Psoas muscle (tissue), 8 donors: ENCODE measurements around the gene C15orf61. TPM values are rescaled to one million over a fixed set of nuclear protein-coding genes. Genes with fewer than 3 reads are reported as not detected.

Experiments used
- ATAC-seq, 4 donors: fragments of 200-7000 bp; cut with Tn5 transposase; one replicate each; pipeline ENCODE4 v1.9.1; 2020; ENCODE audit warnings: moderate library complexity in 3 of 4, mild to moderate bottlenecking in 2 of 4
- DNase-seq, 2 donors: peaks; one replicate each; pipeline ENCODE4 v3.0.0-alpha.2; 2020
- H3K27ac ChIP-seq: fragments of 200-600 bp; one replicate; pipeline ENCODE4 v1.8.0; 2022
- H3K27me3 ChIP-seq, 3 donors: fragments of 200-600 bp in 1 of 3; one replicate each; pipeline versions ENCODE4 v1.6.1 to v1.8.0; 2013 to 2022; ENCODE audit warnings: low read length in 2 of 3, mild to moderate bottlenecking in 2 of 3, moderate library complexity in 1 of 3; ENCODE audit not compliant: insufficient read depth in 3 of 3
- H3K36me3 ChIP-seq, 2 donors: fragments of 200-600 bp in 1 of 2; one replicate each; pipeline versions ENCODE4 v1.6.1 to v1.8.0; 2013 to 2022; ENCODE audit warnings: low read depth in 1 of 2, mild to moderate bottlenecking in 1 of 2, moderate library complexity in 1 of 2; ENCODE audit not compliant: insufficient read depth in 1 of 2
- H3K4me1 ChIP-seq: fragments of 200-600 bp; one replicate; pipeline ENCODE4 v1.8.0; 2022
- H3K4me3 ChIP-seq: fragments of 200-600 bp; one replicate; pipeline ENCODE4 v1.8.0; 2022; ENCODE audit warnings: mild to moderate bottlenecking
- H3K9me3 ChIP-seq: fragments of 200-600 bp; one replicate; pipeline ENCODE4 v1.8.0; 2022
- WGBS, 3 donors: extraction: QIAGEN DNeasy Blood & Tissue Kit; methylation state at CpG; one replicate each; pipeline versions ENCODE4 v1.1.6 to v1.1.7; 2013; 5-methylcytosine and 5-hydroxymethylcytosine counted together
- intact Hi-C, 2 donors: fragments of 100-400 bp; cut with DNase I; formaldehyde crosslinking; loops; one replicate each; pipeline versions ENCODE4 v1.11.0 to v1.14.2; 2022
- polyA plus RNA-seq, 3 donors: library from polyadenylated mRNA; stranded (reverse); fragments of 200-250 nt; gene quantifications; one replicate each; pipeline ENCODE4 v1.2.3, GENCODE V29; 2013
- total RNA-seq, 4 donors: library from RNA; stranded (reverse); fragmentation: NEBNext Ultra II Directional in 2 of 4; extraction: Animal tissue kit (Norgen Biotek cat#: 25700) in 2 of 4; gene quantifications; one replicate each; pipeline versions ENCODE4 v1.2.1 to v1.2.4, GENCODE V29; 2021 to 2023
- TF ChIP-seq, protein P1 (sequence below): fragments of 200-600 bp; IDR thresholded peaks from one replicate; pipeline ENCODE4 v1.8.0; 2022; ENCODE audit warnings: antibody characterized with exemption
- donor health status: healthy with polysubstance abuse.
- donor health status: DM: no; HTN: no; CAD: no; lungs with moderate emphysema.
- donor health status: Bipolar disorder and iron deficiency.
- donor health status: healthy.
- donor health status: DM: yes; HTN: yes; CAD: no.
- donor health status: DM: no; HTN: no; CAD: no.
- donor health status: DM: no; HTN: no; CAD: no.
- donor health status: DM: yes; HTN: yes; CAD: no.

Gene C15orf61
- total and polyA plus RNA-seq, 7 donors, result 6.9 to 20.9 (median 11.2) TPM

DNA sequence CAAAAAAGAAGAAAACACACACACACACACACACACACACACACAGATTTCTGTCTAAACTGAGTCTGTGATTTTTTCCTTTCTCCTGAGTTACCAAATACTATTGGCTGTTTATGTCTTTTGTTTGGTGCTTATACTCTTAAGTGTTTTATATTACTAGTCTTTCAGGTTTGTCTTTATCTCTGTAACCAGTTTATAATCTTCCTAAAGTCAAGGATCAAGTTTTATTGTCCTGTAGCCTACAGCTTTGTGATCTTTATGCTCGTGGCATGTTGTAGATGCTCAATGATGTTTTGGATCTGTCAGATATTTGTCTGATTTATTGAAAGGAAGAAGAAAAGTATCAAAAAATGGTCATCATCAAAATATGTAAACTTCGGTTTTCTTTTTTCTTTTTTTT is 26.1 kb downstream of the C15orf61 start:
- no peak overlapping the region for H3K27ac ChIP-seq
- WGBS, 3 donors, result 81 to 88% (median 84%) methylated on average over 2 of the region's 2 CpGs
- H3K4me3 ChIP-seq, result no peak overlapping the region
- intact Hi-C loops, result no loop called here
- H3K4me1 ChIP-seq, result peaks cover 39% of the 10 kb centered on the region
- H3K9me3 ChIP-seq, result no peaks in the 10 kb centered on the region
- DNase-seq (no peak), ATAC-seq (no peak)
- TF ChIP-seq, protein P1, sequence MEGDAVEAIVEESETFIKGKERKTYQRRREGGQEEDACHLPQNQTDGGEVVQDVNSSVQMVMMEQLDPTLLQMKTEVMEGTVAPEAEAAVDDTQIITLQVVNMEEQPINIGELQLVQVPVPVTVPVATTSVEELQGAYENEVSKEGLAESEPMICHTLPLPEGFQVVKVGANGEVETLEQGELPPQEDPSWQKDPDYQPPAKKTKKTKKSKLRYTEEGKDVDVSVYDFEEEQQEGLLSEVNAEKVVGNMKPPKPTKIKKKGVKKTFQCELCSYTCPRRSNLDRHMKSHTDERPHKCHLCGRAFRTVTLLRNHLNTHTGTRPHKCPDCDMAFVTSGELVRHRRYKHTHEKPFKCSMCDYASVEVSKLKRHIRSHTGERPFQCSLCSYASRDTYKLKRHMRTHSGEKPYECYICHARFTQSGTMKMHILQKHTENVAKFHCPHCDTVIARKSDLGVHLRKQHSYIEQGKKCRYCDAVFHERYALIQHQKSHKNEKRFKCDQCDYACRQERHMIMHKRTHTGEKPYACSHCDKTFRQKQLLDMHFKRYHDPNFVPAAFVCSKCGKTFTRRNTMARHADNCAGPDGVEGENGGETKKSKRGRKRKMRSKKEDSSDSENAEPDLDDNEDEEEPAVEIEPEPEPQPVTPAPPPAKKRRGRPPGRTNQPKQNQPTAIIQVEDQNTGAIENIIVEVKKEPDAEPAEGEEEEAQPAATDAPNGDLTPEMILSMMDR, result no peak
- H3K27me3 ChIP-seq, result no peaks in the 10 kb centered on the region
- H3K36me3 ChIP-seq, result peaks cover 0 to 34% of the 10 kb centered on the region in 2 donors

DNA sequence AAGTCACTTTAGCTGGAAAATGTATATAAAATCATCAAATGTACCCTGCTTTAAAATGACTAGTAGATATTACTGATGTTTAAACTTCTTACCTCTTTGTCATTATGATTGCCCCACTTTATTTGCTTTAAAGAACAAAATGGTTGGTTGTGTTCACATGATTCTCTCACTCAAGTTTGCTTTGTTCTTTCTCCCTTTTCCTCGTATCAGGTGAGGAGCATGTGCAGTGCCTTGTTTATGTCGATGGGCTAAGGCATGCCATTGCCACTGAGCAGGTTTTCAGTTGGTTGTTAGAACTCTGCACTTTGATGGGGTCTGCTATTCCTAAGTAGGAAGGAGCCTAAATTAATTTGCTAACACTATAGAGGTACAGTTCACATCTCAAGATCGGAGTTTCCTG is 26.9 kb downstream of the C15orf61 start:
- Histone ChIP-seq H3K27me3 (no peaks in the 10 kb centered on the region), H3K4me1 (peaks cover 39% of the 10 kb centered on the region), H3K27ac (peak overlapping the region; percentile 5), H3K4me3 (no peak overlapping the region), H3K9me3 (no peaks in the 10 kb centered on the region), H3K36me3 (peaks cover 0 to 40% of the 10 kb centered on the region in 2 donors)
- TF ChIP-seq, protein P1, result no peak
- ATAC-seq, result no peak
- no peak for DNase-seq
- intact Hi-C loops, result no loop called here
- WGBS, 3 donors, result 66 to 70% (median 67%) methylated on average over 3 of the region's 3 CpGs

DNA sequence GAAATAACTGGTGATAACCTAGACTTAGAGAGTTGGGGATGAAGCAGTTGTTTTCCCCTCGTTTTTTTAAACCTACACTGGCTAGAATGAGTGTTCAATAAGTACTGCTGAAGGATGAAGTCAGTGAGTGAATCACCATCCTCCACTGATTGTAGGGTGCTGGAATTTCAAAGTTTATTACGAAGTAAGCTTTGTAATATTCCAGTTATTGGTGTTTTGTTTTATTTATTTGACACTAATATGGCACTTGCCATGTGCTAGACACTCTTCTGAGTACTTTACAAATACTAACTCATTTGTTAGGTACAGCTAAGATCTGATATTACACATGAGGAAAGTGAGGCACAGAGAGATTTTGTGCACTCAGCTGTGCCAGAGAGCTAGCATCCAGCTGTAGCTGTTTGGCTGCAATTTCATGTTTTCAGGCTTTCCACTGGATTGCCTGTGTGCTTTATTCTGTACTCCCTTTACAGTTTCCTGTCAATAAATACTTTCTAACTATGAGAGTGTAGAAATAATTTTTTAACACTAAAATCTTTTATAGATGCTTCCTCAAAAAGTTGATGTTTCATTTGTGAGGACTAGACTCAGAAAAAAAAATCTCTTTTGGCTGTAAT is 27.4 kb downstream of the C15orf61 start:
- TF ChIP-seq, protein P1, result no peak
- Histone ChIP-seq H3K27me3 (no peaks in the 10 kb centered on the region), H3K36me3 (peaks cover 0 to 45% of the 10 kb centered on the region in 2 donors), H3K4me1 (peaks cover 39% of the 10 kb centered on the region), H3K4me3 (no peak overlapping the region), H3K27ac (peak overlapping the region; percentile 53), H3K9me3 (no peaks in the 10 kb centered on the region)
- DNase-seq (no peak), ATAC-seq (no peak)
- intact Hi-C loops, result no loop called here
- WGBS, 3 donors, result 49 to 61% (median 59%) methylated on average over 2 of the region's 2 CpGs

DNA sequence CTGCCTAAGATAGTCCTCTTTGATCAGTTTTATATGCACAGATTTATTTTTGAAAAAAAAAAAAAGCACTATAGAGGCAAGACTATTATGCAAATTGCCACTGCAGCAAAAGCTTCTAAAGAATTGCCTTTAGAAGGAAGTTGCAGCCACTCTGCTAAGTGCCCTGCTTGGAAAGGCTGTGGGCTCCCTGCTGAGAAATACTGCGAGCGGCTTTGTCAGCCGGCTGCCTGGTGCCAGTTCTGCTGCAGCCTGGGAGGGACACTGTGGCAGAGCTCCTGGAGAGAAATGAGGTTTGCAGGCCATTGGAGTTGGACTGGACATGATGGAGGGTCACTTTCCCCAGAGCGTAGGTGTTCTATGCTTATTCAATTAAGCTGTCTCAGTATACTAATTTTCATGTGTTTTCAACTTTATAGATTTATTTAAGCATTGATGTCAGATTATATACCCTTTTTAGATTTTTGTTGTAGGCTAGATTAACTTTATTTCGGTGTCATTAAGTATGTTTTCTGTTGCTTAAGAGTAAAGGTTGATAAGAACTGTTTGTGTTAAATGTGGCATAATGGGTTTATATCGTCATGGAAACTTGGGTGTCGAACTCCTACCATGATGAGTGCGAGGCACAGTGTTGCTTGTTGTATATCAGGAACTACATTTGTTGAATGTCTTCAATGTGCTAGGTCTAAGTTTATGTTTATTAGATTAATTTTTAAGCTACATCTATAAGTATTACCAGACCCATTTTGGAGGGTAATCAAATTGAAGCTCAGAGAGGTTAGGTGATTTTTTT is 28.1 kb downstream of the C15orf61 start:
- intact Hi-C loops, result no loop called here
- peaks cover 0 to 45% of the 10 kb centered on the region in 2 donors for H3K36me3 ChIP-seq
- WGBS, 3 donors, result 52 to 57% (median 52%) methylated on average over 8 of the region's 8 CpGs
- ATAC-seq, result peak; percentile 59 to 77 (median 64)
- TF ChIP-seq, protein P1, result no peak
- no peak overlapping the region for H3K4me3 ChIP-seq
- no peaks in the 10 kb centered on the region for H3K27me3 ChIP-seq
- H3K27ac ChIP-seq, result peak overlapping the region; percentile 53
- no peaks in the 10 kb centered on the region for H3K9me3 ChIP-seq
- DNase-seq, result no peak
- peaks cover 32% of the 10 kb centered on the region for H3K4me1 ChIP-seq
